Peyer's patch (tissue), 4 donors: Measurements from ENCODE around the gene NABP2.

Experiments
- POLR2A ChIP-seq, 2 donors: fragments of 450-650 bp; IDR thresholded peaks; one replicate each; pipeline ENCODE4 v1.5.1; 2017; ENCODE audit warnings: antibody characterized with exemption in 2 of 2, mild to moderate bottlenecking in 2 of 2, moderate library complexity in 2 of 2
- TF ChIP-seq, protein P1 (sequence below), 6 experiments: fragments of 450-650 bp in 4 of 6; fragments of 200-600 bp in 2 of 6; sonication (generic) in 1 of 6; IDR thresholded peaks; one replicate each; pipeline ENCODE4 v1.5.1; 2017 to 2019; ENCODE audit warnings: antibody characterized with exemption in 6 of 6, mild to moderate bottlenecking in 3 of 6, moderate library complexity in 1 of 6

DNA sequence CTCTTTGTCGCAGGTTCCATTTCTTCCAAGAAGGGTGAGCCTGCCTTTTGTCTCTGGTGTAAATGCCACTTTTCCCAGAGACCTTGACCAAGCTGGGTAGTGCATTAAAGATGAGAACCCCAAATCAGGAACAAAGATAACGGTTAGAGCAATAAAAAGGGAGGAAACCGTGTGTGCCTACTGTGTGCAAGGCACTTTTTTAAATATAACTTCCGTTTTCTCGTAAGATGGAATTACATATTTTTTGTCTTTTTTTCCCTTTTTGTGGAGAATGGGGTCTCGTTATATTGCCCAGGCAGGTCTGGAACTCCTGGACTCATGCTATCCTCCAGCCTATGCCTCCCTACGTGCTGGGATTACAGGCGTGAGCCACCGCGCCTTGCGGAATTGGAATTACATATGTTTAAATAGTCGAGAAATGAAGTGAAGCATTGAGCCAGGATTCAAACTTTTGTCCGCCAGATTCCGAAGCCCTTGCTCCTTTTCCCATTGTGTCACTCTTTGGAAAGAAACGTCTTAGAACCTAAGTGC, 506 bp upstream of the NABP2 start:
- TF ChIP-seq, protein P1, sequence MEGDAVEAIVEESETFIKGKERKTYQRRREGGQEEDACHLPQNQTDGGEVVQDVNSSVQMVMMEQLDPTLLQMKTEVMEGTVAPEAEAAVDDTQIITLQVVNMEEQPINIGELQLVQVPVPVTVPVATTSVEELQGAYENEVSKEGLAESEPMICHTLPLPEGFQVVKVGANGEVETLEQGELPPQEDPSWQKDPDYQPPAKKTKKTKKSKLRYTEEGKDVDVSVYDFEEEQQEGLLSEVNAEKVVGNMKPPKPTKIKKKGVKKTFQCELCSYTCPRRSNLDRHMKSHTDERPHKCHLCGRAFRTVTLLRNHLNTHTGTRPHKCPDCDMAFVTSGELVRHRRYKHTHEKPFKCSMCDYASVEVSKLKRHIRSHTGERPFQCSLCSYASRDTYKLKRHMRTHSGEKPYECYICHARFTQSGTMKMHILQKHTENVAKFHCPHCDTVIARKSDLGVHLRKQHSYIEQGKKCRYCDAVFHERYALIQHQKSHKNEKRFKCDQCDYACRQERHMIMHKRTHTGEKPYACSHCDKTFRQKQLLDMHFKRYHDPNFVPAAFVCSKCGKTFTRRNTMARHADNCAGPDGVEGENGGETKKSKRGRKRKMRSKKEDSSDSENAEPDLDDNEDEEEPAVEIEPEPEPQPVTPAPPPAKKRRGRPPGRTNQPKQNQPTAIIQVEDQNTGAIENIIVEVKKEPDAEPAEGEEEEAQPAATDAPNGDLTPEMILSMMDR (IDR thresholded peaks at IDR 0.05) = no peak
- no peak for TF ChIP-seq POLR2A (IDR thresholded peaks at IDR 0.05)
